Ureter (tissue), 1 donor: ENCODE results near the gene FGD3. TPM values are rescaled to one million over a fixed set of nuclear protein-coding genes. Genes with fewer than 3 reads are reported as not detected.

Experiments
- DNase-seq: peaks from one replicate; pipeline ENCODE4 v3.0.0-alpha.2; 2020; ENCODE audit warnings: low spot score
- total RNA-seq: library from RNA; stranded (reverse); gene quantifications from one replicate; pipeline ENCODE4 v1.2.4, GENCODE V29; 2023
- donor health status: DM: yes; HTN: yes; CAD: no.

Gene FGD3
- total RNA-seq, 1 donor from 2014 or later, result 55.4 TPM

DNA sequence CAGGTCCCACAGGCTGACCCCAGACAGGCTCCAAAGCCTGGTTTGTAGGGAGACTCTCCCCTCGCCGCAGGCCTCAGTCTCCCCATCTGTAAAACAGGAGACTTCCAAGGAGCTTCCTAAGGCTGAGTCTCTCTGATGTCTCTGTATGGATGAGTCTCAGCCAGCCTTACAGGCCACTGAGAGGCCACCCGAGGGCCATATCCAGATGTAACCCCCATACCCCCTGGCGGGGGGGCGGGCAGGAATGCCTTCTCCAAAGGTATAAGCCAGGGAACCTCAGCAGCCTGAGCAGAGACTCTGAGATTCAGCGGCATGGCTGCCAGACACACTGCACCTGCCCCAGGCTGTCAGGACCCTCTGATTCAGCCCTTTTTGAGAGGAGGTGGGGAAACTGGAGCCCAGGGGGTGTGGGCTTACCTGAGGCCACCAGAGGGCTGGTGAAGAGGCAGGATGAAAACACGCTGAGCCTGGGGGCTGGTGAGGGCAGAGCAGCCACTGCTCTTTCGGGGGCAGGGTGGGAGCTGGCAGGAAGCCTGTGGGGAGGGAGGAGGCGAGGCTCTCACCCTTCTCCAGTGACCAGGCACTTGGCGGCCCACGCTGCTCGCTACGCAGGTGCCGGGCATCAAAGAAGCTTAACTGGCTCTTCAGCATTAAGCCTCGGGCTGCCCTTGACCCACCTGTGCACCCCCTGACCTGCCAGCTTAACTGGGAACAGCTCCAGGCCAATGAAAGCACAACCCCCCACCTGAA, 105.6 kb downstream of the FGD3 start:
- no peak for DNase-seq

DNA sequence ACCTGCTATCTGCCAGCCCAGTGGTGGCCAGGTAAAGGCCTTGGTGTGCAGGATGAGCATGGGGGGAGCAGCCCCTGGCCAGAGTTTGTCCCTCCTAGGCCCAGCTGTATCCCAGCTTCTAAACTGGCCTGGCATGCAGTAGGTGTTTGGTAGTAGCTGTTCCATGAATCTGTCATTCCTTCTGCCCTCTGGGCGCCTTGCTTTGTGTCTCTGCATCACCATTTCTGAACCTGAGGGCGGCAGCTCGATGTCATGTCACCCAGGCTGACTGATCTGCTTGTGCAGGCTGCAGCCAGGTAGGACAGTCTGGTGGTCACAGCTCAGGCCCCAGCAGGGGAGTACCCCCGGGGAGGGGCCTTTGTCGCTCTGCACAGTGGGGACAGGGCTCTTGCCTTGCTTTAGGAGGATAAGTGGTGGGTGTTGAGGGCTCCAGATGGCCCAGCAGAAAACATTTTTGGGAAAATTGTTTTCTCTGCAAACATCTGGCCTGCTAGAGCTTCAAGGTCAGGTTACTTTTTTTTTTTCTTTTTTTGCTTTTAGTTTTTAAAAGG, 106.5 kb downstream of the FGD3 start:
- DNase-seq, result no peak

DNA sequence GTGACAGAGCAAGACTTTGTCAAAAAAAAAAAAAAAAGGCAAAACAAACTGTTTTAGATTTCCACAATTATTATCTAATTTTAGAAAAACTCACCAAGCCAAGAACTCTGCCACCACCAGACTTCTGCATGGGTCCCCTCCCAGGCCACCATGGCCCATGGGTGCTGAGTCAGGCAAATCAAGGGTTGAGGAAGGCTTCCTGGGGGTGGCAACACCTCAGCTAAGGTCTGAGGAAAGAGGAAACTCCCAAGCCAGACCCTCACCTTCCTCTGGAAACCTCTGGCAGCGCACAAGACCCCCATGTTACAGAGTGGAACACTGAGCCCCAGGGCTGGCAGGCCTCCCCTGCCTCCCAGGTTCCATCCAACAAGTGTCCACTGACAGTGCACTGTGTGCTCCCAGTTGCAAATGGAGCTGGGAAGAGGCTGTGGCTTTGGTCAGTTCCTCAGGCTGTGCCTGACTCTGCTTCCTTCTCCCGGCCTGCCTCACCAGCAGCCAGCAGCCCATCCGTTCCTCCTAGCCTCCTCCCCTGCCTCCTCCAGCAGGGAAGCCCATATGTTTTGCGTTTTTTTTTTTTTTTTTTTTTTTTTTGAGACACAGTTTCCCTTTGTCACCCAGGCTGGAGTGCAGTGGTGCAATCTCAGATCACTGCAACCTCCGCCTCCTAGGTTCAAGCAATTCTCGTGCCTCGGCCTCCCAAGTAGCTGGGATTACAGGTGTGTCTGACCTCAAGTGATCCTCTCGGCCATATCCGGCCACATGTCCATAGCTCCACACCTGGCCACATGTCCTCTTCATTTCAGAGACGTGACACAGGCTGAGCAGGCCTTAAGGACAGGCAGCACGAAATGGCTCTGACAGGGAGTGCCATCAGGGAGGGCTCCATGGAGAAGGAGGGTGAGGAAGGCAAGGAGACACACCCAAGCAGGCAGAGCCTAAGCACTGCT, 107.7 kb downstream of the FGD3 start:
- no peak for DNase-seq

DNA sequence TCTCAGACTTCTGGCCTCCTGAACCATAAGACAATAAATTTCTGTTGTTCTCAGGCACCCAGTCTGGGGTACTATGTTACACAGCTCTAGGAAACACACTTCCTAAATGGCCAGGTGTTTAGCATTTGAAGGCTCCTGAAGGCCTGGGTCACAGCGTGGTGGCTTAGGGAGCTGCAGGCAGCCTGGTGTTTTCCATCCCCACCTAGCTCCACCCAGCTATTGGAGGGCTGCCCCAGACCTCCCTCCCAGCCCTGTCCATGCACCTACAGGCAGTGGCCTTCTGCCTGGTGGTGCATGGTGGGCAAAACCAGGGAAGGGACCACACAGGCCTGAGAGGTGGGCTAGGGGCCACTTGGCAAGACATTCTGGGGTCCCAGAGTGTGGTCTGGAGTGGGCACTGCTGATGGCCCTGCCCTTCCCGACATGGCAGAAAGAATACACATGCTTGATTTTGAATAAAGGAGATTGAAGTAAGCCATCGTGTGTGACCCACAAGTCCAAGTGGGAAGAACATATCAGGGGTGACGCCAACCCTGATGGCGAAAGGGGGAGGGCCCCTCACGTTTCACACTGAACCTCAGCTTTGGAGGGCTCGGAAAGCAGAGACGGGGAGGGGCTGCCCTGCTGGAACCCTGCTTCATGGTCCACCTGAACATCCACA, 109.8 kb downstream of the FGD3 start:
- DNase-seq, result no peak

DNA sequence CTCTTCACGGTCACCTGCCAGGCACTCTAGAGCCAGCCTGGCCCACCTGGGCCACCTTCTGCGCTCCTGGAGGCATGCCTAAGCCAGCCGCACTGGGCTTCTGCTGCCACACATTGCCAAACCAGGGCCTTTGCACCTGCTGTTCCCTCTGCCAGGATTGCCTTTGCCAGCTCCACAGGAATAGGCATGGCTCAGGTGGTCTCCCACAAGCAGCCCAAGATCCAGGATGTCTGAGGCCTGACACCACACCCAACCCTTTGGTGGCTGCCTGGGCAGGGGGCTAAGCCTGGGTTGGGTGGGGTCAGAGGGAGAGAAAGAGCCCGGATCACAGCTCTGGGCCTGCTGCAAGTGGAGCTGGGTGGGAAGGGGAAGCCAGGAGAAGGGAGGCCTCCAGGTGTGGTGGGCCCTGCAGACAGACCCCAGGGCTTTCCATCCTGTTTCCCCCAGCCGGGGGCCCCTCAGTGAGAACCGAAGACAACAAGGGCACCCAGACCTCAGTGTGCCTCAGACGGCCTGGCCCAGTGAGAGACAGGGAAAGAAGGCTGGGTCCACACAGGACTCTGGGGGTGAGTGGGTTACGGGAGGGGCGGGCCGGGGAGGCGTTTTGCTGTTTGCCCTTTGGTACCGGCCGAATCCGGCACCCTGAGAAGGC, 110.5 kb downstream of the FGD3 start:
- DNase-seq, result no peak

DNA sequence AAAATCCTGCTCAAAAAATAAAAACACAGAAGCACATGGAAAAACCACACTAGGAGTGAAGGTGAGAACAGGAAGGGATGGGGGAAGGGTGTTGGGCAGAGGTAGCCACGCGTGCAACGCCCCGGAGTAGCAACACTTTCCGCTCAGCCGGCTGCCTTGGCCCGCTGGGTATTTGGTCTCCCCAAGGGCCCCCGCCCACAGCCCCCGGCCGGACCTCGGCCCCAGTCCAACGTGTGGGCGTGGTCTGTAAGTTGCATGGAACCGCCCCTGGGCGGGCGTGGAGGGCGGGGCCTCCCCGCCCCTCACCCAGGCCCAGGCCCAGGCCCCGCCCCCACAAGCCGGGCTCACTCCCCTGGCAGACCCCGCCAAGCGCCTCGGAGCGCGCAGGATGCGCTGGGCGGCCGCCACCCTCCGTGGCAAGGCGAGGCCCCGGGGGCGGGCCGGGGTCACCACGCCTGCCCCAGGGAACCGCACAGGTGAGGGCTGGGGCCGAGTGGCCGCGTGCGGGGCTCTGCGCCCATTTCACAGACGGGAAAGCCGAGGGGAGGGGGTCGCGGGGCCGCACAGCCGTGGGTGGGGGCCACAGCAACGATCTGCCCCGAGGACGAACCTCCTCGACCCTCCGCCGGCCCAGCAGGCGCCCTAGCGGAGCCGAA, 111.2 kb downstream of the FGD3 start, which contains the start of gene SUSD3:
Gene SUSD3, plus strand, starts transcription at position 347 of the 656 bp plus-strand sequence. Its CDS starts 42 bp downstream, at position 389.
- DNase-seq, result peak; percentile 64

DNA sequence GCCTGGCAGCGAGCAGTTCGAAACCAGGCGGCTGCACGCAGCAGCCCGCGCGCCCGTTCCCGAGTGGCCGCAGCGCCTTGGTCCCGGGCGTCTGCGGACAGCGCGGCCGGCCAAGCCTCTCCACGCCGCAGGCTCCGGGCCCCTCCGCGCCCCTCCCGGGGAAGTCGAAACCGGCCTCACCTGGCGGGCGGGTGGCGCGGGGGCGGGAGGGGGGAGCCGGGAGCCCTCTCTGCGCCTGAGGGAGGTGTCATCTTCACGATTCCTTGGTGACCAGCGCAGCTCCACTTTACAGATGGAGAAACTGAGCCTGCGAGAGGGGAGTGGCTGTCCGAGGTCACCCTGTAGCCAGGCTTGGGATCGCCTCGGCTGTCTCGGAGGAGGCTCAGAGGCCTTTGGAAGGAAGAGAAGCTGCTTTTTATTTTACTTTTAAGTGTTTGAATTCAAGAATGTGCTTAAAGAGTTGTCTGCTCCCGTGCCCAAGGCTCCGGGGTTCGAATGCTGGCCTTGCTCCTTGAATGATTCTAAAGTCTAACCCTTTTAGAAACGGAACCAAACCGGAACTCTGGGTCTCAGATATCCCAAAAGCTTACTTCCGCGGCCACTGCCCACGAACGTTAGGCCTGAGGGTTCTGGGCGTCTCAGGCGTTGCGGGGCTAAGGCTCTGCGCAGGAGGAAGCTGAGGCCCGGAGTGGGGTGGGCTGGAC, 111.8 kb downstream of the FGD3 start:
- no peak for DNase-seq

DNA sequence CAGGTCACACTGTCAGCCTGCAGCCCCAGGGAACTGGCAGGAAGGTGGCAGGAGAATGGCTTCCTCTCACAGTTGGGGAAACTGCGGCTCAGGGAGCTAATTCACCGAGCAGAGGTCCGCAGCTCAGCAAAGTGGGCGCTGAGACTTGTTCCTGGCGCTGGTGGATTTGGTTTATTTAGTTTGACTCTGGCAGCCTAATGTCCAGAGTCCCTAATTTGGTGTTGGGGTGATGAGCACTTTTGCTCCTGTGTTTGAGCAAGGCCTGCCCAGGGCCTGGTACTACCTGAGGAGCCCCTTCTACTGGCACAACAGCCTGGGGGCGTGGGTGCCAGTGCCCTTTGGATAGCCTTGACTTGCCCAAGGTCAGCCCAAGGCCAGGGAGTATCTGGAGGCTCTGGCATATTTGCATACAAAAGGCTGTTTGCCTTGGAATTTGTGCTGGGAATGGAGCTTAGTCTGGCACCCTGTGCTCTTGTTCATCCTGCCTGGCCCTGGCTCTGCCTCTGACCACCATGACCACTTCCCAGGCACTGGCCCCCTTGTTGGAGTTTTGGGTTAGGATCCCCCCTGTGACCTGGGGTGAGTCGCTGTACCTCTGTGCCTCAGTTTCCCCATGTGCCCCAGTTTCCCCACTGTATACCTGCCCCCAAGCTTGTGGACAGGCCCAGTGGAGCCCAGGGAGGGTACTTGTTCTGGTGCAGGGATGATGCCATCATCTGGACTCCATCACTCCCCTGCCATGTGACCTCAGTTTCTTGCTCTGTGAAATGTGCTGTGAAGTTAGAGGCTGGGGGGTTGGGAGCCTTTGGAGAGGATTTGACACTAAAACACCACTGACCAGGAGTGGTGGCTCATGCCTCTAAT, 112.6 kb downstream of the FGD3 start:
- DNase-seq, result no peak

DNA sequence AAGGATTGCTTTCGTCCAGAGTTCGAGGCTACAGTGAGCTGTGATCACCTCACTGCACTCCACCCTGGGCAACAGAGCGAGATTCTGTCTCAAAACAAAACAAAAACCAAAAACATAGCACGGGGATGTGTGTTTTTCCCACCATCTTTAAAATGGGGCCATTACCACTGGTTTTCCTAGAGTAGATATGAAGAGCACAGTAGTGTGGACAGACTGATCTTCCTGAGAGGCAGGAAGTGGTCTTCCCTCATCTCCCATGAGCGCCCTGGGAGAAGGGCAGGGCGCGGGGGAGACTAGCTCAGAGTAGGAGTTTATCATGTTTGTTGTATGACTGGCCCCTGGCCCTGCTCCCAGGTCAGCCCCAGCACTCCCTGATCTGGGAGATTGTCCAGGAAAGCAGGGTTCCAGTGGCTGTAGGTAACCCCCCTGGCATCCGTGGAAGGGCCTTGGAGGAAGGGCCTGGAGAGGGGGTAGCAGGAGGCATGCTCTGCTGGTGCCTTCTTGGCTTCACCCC, 113.5 kb downstream of the FGD3 start:
- DNase-seq, result no peak

DNA sequence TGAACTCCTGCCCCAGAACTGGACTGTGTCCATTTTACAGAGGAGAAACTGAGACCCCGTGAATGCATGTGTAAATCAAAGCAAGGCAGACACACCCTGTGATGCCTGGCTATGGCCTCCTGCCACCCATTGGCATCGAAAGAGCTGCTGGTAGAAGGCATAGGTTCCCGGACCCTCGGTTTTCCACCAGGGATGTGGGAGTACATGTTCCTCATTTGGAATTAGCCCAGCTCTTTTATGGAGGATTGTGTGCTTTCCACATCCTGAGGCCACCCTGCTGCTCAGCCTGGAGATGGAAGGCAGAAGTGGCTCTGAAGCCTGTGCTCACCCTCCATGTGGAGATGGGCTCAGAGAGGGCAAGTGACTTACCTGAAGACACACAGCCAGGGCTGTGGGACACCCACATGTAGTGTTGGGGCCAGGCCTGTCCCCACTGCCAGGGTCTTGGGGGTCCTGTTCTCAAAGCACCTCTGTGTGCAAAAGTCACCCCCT, 114.0 kb downstream of the FGD3 start:
- DNase-seq, result no peak

DNA sequence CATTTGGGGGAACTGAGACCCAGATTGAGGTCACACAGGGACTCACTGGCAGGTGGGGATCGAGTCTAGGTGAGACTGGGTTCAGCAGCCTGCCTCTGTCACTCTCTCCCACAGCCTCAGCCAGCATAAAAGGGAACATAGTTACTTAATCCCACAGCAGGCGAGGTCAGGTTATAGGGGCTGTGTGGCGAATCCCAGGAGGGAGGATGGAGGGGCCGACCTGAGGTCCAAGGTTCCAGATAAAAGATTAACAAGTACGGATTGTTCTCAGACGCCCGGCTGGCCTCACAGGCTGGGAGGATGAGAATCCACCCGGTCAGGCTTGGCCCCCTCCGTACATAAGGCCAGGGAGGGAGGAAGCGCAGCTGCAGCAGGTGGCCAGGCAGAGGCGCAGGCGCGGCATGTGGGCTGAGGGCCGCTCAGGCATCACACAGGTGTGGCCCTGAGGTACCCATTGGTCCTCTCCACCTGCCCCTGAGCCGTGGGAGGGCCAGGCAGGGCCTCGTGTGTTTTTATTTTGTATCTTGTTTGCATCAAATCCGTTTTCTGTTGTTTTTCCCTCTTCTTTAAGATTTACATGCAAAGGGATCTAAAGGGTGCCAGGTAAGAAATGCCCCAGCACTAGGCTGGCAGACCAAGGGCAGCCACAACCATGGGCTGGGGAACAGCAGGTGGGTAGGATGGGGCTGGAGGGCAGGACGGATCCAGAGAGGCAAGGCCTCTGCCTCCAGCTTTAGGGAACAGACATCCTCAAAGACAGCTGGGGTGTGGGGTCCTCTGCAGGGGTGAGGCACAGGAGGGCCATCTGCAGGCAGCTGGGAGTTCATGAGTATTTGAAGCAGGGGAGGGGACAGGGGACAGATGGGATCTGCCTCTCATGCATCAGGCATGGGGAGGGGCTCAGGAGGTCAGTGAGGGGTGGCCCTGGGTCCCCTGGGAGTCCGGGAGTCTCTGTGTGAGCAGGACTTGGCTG, 114.8 kb downstream of the FGD3 start:
- DNase-seq, result no peak

DNA sequence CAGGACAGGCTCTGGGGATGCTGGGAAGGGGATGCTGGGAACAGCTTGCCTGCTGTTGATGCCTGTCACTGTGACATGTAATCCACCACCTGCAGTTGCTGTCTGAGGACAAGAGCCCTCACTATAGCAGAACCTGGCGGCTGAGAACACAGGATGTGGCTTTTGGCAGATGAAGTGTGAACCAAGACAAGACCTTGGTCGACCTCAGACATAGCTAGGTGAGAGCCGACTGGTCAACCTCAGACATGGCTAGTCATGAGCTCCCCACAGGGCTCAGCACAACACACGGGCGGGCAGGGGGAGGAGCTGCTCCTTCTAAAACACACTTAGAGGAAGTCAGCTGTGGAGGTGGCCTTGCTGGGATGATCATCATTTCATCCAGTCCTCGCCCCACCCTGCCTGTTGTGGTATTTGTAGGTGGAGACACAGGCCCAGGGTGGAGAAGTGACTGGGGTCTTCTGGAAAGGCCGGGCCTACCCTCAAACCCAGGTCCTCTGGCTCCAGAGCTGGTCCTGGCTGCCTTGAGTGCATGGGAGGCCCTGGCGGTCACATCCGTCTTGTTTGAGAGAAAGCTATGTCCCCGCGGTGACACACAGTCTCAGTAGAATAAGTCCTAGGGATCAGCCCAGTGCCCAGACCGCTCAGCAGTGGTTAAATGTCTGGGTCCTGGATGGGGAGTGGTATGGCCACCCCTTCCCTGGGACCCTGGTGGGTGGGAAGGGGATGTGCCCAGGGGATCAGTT, 117.2 kb downstream of the FGD3 start:
- DNase-seq, result no peak

DNA sequence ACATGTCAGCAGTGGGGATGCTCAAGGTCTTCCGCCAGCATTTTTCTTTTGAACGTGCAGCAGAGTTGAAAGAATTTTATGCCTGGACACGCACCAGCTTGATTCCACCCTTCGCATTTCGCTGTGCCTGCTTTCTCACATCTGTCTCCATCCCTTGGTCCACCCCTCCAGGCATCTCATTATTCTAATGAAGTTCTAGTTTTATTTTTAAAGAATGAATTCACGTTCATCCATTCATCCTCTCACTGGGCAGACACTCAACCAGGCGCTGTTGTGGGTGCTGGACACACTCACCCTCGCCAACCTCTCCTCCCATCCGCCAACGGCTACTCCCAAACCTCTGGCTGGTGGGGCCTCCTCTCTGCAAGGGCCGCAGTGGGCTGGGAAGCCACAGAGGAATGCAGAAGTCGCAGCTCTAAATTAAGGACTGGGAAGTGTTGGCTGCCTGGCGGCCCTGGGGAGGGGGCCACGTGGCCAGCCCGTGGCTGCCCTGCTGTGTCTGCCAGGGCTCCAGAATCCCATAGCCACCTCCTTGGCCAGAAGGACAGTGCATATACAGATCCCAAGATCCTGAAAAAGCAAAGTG, 117.9 kb downstream of the FGD3 start:
- DNase-seq, result no peak

DNA sequence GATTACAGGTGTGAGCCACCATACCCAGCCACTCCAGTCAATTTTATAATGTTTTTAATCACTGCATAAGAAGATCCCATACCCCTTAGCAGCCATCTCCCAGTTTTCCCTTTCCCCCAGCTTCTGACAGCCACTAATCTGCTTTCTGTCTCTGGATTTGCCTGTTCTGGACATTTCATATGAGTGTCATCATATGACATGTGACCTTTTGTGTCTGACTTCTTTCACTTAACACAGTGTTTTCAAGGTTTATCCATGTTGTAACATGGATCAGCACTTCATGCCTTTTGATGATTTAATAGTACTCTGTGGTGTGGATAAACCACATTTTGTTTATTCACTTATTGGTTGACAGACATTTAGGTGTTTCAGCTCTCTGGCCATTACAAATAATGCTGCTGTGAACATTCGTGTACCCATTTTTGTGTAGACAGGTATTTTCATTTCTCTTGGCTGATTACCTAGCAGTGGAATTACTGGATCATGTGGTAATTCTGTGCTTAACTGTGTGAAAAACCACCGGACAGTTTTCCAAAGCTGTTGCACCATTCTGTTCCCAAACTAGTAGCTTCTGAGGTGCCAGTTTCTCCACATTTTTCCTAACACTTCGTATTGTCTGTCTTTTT, 119.8 kb downstream of the FGD3 start:
- no peak for DNase-seq

DNA sequence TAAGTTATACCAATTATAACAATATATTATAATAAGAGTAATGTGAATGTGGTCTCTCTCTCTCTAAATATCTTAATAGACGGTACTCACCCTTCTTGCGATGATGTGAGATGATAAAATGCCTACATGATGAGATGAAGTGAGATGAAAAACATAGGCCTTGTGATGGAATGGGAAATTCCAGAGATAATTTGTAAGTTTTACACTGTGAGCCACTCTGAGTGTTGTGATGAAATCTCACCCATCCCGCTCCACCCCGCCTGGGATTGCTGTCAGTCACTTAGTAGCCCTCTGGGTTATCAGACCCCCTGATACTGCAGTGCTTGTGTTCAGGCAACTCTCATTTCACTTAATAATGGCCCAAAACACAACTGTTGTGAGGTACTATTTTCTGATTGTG, 121.6 kb downstream of the FGD3 start:
- DNase-seq, result no peak

DNA sequence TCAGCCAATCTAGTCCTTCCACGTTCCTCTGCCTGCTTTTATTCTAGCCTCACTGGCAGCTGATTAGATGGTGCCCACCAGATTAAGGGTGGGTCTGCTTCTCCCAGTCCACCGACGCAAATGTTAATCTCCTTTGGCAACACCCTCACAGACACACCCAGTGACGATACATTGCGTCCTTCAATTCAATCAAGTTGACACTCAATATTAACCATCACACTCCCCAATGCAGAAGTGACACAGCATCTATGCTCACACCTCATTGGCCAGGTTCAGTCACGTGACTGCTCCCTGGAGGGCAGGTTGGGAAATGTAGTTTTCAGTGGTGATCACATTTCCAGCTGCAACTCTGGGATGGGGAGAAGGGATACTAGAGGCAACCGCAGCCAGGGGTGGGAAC, 124.1 kb downstream of the FGD3 start:
- no peak for DNase-seq
